PFSK-1 (cell line): ENCODE results near the gene HIF1AN.

Experiments used
- FOXP2 ChIP-seq: optimal IDR thresholded peaks from 2 replicates; pipeline ENCODE3; 2011; ENCODE audit warnings: borderline replicate concordance, control low read depth, inconsistent platforms; ENCODE audit not compliant: insufficient read depth; ENCODE audit errors: extremely low read length, extremely low read depth
- POLR2AphosphoS5 ChIP-seq: IDR thresholded peaks from 2 replicates; pipeline ENCODE4 v1.6.1; 2012; ENCODE audit warnings: low read depth, mild to moderate bottlenecking, control low read depth, low read length, moderate library complexity
- SIN3A ChIP-seq: IDR thresholded peaks from 2 replicates; pipeline ENCODE4 v1.6.1; 2012; ENCODE audit warnings: mild to moderate bottlenecking, low read length, moderate library complexity, borderline replicate concordance; ENCODE audit not compliant: insufficient read depth
- TAF1 ChIP-seq: IDR thresholded peaks from 2 replicates; pipeline ENCODE4 v1.6.1; 2012; ENCODE audit warnings: low read length, control low read depth, borderline replicate concordance; ENCODE audit not compliant: insufficient read depth
- TF ChIP-seq, protein P1 (sequence below), 2 experiments: IDR thresholded peaks; 2 replicates each; pipeline versions ENCODE4 v1.6.1 to v1.8.0; 2011 to 2012; ENCODE audit warnings: low read depth in 2 of 2, low read length in 2 of 2, control low read depth in 1 of 2, inconsistent platforms in 1 of 2, mild to moderate bottlenecking in 1 of 2, moderate library complexity in 1 of 2; ENCODE audit not compliant: insufficient read depth in 1 of 2

The HIF1AN gene

DNA sequence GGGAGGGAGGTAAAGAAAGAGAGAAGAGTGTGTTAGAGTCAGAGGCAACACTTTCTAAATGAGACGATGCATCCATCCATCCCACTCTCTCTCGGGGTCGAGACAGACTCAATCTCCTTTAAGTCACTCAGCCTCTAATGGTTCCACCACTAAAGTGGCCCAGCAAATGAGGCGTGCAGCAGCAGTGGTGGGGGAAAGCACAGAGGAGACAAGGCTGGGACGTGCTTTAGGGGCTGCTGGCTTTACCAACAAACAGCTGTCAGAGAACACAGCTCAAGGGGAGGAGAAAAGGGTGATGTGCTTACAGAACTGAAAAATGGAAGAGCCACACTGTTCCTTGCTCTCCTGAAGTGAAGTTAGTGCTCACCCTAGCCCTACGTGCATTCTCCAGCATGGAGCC, 11.5 kb upstream of the HIF1AN start:
- TF ChIP-seq SIN3A (no peak), POLR2AphosphoS5 (no peak), FOXP2 (no peak), TAF1 (no peak)
- TF ChIP-seq, protein P1, sequence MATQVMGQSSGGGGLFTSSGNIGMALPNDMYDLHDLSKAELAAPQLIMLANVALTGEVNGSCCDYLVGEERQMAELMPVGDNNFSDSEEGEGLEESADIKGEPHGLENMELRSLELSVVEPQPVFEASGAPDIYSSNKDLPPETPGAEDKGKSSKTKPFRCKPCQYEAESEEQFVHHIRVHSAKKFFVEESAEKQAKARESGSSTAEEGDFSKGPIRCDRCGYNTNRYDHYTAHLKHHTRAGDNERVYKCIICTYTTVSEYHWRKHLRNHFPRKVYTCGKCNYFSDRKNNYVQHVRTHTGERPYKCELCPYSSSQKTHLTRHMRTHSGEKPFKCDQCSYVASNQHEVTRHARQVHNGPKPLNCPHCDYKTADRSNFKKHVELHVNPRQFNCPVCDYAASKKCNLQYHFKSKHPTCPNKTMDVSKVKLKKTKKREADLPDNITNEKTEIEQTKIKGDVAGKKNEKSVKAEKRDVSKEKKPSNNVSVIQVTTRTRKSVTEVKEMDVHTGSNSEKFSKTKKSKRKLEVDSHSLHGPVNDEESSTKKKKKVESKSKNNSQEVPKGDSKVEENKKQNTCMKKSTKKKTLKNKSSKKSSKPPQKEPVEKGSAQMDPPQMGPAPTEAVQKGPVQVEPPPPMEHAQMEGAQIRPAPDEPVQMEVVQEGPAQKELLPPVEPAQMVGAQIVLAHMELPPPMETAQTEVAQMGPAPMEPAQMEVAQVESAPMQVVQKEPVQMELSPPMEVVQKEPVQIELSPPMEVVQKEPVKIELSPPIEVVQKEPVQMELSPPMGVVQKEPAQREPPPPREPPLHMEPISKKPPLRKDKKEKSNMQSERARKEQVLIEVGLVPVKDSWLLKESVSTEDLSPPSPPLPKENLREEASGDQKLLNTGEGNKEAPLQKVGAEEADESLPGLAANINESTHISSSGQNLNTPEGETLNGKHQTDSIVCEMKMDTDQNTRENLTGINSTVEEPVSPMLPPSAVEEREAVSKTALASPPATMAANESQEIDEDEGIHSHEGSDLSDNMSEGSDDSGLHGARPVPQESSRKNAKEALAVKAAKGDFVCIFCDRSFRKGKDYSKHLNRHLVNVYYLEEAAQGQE (IDR thresholded peaks at IDR 0.05; ENCODE audit: insufficient read depth in 1 of 2, low read depth in 2 of 2, low read length in 2 of 2), result no peak

DNA sequence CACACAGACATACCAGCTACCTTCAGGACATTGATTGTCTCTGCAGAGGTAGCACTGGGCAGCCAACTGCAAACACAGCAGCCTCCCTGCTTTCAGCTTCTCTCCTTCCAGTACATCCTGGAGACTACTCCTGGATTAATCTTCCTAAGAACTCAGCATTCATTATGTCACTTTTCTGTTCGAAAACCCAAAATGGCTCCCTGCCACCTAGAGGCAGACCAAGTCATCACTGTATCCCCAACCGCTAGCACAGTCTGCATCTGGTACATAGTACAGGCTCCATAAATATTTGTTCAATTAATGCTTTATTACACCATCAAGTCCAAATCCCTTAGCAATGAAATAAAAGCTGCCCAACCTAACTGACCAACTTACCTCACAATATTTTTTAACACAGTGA, 11.1 kb upstream of the HIF1AN start:
- TF ChIP-seq TAF1 (no peak), SIN3A (no peak), POLR2AphosphoS5 (no peak), FOXP2 (no peak)
- TF ChIP-seq, protein P1 (IDR thresholded peaks at IDR 0.05; ENCODE audit: insufficient read depth in 1 of 2, low read depth in 2 of 2, low read length in 2 of 2), result no peak

DNA sequence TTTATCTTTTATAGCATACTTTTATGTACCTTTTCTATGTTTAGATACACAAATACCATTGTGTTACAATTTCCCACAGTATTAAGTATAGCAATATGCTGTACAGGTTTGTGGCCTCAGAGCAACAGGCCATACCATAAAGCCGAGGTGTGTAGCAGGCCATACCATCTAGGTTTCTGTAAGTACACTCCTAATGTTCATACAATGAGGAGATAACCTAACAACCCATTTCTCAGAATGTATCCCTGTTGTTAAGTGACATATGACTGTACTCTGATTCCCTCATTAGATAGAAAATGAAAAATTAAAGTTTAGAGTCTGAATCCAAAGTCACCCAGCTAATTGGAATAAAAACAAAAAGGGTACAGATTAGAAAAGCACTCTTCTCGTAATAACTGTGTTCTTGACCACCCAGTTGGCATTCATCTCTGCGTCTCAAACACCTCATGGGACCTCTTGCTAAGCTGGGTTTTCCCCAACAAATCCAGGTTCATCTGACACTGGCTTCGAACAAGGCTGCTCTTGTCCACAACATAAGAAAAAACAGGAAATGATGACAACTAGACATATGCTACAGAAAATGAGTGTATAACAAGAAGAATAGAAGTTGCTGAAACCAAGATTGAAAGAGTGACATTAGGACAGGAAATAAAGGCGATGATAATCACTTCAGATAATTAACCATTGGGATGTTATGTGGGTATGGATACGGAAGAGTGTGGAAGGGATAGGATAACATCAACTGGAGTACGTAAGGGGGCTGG, 7.4 kb upstream of the HIF1AN start:
- TF ChIP-seq POLR2AphosphoS5 (no peak), SIN3A (no peak), TAF1 (no peak), FOXP2 (no peak)
- TF ChIP-seq, protein P1 (IDR thresholded peaks at IDR 0.05; ENCODE audit: insufficient read depth in 1 of 2, low read depth in 2 of 2, low read length in 2 of 2), result no peak

DNA sequence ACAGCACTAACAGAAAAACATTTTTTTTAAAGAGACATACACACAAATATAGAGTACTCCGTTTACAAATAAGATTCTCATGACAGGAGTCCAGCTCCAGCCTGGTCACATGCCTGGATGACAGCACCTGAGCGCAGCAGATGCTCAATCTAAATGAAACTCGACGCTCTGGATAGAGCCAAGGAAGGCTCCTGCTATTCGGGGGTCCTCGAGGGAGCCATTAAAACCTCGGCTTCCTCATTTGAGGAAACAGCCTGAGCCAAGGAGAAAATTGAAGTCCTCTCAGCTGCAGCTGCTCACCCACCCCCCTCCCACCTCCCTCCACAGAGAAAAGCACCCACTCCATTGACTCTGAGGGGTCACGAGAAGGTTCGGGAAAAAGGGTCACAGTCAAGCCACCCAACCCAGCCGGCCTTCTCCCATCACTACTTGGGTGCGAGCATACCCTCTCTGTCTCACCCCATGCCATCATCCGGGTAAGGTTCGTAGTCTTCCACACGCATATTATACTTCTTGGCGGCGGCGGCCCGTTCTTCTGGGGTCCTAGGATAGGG, 6.7 kb upstream of the HIF1AN start:
- TF ChIP-seq TAF1 (no peak), SIN3A (no peak), POLR2AphosphoS5 (no peak), FOXP2 (no peak)
- TF ChIP-seq, protein P1 (IDR thresholded peaks at IDR 0.05; ENCODE audit: insufficient read depth in 1 of 2, low read depth in 2 of 2, low read length in 2 of 2), result no peak
